LoVo (cell line): Measurements from ENCODE around the gene DNAH11.
"Not testable (repeated sequence)": the region's sequence is repeated elsewhere in the genome, so short reads cannot be mapped to it uniquely, and the experiment has no call there.

Source experiments
- DNase-seq: peaks from one replicate; pipeline ENCODE4 v3.0.0-alpha.2; 2016; ENCODE audit warnings: low spot score

DNAH11 gene

DNA sequence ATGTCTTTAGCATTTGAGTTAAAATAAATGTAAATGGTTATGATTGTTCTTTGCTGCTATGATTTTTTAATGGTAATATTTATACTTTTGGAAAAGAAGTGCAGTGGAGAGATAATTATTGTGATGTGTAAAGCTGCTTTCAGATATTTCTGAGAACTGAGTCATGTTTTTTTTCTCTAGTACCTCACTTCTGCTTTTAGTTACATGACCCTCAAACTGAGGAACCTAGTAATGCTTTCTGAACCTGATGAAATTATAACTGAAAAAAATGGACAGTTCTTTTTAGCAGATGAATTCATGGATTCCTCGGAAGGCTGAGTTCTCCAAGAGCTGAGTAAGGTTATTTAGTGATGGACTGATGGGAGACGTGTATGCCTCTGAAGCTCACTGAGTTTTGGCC is 235.1 kb downstream of the DNAH11 start:
- DNase-seq = no peak

DNA sequence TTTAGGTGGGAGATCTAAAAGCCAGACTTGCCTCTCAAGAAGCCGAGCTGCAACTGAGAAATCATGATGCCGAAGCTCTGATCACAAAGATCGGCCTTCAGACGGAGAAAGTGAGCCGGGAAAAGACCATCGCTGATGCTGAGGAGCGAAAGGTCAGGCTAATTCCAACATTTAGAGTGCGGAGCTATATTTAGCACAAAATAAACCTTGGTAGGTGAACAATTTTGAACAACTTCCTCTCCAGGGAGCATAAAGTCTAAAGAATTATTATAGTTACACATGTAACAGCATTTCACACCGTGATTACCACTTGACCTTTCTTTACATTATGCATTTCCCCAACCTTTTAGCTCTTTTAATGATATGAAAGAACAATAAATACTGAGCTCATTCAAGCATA is 236.1 kb downstream of the DNAH11 start:
- no peak for DNase-seq

DNA sequence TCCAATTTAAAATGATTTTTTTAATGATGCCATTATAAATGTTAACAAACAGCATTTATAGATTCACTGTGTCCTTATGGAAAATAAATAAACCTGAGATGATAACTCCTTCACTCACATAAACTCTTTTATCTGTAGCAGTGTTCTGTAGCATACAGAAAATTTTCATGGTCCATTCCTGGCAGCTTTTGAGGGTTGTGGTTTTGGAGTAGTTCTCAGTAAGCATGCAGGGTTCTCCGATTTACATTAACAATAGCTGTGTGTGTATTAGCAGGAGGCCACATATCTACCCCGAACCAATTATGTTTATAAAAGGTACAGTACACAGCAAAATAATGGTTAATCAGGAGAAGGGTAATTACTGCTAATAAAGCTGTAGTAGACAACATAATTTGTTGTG is 240.2 kb downstream of the DNAH11 start:
- no peak for DNase-seq

DNA sequence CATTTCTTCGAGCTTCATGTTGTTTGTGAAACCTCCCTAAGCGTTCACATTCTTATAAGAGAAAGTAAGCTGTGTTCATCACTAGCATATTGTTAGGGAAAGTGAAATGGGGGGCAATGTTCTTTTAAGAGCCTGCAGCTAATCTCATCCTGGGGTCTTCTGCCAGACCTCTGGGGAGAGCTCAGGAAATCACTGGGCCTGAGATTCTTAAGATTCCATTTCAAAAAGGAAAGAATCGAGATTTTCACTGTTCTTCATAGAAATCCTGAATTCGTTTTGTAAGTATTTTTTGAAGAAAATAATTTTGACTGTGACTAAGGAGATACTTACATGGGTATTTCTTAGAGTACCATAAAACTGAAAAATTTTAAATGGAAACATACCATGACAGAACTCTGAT is 242.2 kb downstream of the DNAH11 start:
- DNase-seq = no peak

DNA sequence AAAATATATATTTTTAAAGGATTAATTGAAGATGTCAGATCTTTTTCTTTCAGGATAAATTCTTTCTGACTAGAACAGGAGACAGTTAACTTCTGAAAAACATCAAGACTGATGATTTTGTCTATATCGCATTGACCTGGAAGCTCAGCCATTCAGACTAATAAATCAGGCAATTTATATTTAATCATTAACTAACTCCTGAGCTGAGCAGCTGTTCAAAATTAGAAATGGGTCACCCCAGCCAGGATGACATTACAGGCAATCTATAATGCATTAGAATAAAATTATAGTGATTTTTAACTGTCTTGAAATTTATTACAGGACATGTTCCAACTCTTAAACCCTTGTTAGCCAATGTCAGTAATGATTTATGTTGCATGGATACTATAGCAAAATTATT is 263.0 kb downstream of the DNAH11 start:
- no peak for DNase-seq

DNA sequence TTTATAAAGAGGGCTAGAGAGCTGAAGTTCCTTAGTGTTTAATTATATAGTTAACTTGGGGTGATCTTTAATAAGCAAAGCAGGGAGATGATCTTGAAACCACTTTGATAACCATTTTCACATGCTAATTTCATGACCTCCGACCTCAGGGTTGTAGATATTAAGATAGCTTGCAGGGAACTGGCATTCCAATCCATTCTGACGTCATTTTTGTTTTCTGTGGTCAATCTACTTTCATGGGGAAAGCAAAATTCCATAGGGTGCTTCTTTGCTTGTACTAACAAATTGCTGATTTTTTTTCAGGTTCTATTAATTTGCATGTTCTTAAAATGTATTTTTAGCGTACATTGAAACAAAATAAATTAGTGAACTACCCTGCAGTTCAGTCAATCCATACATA is 263.5 kb downstream of the DNAH11 start:
- DNase-seq = no peak

DNA sequence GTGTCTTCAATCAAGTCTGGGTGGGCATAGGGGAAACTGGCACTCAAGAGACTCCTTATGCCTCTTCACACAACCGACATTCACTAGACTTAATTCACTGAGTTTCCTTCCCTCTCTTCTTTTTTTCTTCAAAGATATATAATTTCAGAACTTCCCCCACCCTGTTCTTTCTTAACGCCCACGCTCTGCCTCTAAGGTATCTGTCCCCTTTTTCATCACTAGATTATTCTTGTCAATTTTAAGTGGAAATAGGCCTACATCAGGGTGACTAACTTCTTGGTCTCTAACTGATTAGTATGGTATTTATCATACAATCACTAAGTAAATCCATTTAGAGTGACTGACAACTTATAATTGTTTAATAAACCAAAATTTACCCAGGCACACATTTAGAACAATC is 276.2 kb downstream of the DNAH11 start:
- DNase-seq = no peak

DNA sequence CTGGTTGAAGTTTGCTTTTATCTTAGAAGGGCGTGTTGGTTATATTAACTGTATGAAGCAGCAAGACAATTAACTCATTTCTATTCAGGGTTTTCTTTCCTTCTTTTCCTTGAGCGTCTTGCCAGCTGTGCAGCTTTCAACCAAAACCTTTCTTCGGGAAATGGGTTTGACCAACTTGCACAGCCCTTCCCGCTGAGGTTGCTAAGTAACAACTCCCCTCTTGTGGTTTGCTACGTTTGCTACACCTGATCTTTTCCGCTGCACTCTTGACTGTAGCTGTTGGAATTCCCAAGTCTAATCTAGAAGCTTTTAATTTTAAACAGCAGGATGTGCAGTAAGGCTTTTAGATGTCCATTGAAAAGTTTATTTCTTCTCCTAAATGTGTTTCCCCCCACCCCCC is 286.0 kb downstream of the DNAH11 start:
- DNase-seq = no peak

DNA sequence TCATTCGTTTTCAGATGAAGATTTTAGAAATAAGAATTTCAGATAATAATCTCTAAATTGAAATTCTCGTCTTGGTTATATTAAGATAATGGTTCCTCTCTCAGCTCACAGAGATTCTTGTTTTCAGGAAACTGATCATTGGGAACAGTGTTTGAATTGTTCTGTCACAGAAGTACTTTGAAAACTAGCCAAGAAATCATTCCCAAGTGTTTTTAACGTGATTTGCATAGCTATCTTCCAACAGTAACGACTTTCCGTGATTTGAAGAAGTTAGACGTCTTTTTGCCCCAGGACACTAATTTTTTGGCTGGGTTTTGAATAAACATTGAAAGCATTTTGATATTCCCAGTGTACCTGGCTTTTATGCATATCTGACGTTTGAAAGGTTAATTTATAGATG is 286.9 kb downstream of the DNAH11 start:
- no peak for DNase-seq

DNA sequence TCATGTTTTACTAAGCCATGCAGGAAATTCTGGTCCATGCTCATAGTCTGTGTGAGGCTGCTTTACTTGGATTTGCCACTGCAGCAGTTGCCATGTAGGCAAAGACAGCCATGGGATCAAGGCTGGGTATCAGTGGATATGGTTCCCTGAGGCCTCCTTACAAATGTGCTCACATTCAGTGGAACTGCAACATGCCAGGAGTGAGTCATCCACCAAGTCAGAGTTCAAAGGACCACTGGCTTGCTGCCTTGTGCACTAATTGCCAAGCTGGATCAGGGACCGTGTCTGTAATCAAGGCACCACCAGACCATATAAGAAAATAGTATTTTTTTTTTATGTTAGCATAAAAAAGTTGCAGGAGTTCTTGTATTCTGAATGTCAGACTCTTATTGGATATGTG is 301.9 kb downstream of the DNAH11 start:
- peak; percentile 12 for DNase-seq

DNA sequence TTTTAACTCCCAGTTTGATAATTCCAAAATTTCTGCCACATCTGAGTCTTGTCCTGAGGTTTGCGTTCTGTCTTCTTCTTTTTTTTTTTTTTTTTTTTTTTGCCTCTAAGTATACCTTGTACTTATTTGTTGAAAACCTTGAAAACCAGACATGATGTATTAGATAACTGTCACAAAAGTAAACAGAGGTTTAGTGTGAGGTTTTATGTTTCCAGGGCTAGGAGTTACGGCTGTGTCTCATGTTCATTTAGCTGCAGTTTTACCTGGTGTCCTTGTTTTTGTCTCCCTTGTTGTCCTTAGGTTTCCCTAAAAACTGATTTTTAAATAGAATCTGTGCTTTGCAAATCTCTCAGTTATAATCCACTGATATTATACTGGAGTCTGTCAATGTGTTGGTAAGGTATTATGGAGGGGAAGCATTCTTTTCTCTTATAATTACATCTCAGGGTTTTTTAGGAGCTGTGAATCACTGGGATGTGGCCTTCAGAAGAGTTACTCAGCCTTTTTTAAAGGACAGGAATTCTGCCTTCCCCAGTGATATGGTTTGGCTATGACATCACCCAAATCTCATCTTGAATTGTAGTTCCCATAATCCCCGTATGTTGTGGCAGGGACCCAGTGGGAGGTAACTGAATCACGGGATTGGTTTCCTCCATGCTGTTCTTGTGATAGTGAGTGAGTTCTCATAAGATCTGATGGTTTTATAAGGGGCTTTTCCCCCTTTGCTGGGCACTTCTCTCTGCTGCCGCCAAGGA is 307.9 kb downstream of the DNAH11 start:
- no peak for DNase-seq

DNA sequence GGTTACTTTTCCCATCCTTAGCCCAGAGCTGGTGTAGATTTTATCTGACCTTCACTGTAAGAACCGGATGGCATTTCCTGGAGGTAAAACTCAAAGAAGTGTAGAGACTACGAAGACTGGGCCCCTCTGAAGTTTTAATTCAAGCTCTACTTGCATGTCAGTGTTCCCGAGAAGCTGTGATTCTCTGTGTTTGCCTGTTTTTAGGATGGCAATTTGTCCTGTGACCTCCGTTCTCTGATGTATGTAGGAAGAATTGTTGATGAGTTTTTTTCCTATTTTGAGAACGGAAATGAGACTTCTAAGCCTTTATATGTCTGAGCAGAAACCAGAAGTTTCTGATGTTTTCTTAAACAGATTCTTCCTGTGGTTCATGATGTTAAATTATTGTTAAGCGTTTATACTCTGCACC is 308.7 kb downstream of the DNAH11 start:
- no peak for DNase-seq

DNA sequence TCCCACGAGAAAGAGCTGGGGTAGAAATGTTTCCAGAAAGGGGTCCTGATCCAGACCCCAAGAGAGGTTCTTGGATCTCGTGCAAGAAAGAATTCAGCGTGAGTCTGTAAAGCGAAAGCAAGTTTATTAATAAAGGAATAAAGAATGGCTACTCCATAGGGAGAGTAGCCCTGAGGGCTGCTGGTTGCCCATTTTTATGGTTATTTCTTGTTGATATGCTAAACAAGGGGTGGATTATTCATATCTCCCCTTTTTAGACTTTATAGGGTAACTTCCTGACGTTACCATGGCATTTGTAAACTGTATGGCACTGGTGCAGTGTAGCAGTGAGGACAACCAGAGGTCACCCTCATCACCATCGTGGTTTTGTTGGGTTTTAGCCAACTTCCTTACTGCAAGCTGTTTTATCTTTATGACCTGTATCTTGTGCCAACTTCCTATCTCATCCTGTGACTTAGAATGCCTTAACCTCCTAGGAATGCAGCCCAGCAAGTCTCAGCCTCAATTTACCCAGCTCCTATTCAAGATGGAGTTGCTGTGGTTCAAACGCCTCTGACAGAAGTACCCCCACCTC is 322.9 kb downstream of the DNAH11 start:
- DNase-seq = peak; percentile 84

DNA sequence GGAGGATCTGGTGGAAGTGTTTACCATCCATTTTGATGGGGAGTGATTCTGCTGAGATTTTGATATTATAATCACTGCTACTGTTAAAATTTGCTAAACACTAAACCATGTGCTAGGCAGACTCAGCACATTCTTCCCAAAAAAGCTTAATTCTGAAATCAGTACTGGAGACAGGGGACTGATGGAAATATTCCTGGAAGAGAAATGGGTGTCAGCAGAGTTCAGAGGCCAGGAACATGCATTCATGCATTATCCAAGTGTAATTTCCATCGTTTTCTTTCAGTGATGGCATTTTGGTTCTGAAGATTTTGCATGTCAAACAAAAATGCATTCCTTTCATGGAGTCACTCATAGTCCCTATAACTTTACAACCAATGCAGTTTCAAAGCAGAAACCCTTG is 323.9 kb downstream of the DNAH11 start:
- no peak for DNase-seq

DNA sequence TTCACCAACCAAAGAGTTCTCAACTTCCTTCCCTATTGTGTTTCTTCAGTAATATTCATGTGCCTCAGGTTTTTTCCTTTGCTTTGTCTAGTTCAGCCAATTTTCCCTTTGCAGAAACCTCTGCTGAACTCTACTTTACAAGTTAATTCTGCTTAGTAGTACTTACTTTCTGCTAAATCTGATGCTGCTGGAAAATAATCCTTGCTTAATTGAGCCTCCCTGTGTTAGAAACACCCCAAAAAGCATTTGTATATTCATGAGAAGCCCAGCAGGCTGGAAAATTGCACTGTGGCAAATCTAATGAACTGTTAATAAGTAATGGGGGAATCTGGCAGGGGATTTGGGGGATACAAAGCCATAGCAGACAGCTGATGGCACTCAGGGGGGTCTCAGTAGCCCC is 324.4 kb downstream of the DNAH11 start:
- DNase-seq = no peak

DNA sequence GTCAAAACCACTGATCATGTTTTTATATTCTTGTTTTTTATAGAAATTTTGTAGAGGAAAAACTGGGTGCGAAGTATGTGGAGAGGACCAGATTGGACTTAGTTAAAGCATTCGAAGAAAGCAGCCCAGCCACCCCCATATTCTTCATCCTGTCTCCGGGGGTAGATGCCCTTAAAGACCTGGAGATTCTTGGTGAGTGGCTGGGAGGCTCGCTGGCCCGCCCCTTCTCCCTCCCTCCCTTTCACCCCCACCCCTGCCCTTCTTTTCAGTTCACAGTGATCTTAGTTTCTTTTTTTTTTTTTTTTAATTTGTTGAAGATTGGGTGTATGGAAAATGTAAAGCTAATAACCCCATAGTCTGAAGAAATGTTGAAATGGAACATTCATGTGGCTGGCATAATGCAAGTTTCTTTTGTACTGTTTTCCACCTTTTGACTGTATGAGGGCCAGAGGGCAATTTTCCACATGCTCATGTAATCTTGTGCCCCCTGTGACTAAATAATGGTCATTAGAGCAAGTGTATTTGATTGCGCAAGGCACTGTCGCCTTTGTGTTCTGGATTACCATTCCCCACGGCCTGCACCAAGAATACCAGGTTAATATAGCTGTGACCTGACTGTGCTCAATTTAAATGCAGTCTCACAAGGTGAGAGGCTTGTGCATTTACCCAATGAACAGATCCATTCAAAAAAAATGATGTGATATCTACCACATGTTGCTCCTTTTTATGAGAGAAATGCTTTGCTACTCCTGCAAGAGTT is 325.2 kb downstream of the DNAH11 start:
- no peak for DNase-seq

DNA sequence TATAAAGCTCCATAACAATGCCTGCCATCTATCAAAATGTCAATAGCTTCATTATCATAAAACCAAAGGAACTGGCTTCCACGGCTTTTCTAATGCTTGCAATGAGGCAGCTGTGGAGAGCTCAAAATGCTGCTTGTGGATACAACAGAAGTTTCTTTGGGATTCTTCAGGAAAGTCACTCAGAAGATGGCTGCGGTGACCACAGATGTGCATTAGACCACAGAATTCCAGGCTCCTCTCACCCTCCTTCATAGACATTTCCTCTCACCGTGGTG is 325.7 kb downstream of the DNAH11 start:
- DNase-seq = no peak

DNA sequence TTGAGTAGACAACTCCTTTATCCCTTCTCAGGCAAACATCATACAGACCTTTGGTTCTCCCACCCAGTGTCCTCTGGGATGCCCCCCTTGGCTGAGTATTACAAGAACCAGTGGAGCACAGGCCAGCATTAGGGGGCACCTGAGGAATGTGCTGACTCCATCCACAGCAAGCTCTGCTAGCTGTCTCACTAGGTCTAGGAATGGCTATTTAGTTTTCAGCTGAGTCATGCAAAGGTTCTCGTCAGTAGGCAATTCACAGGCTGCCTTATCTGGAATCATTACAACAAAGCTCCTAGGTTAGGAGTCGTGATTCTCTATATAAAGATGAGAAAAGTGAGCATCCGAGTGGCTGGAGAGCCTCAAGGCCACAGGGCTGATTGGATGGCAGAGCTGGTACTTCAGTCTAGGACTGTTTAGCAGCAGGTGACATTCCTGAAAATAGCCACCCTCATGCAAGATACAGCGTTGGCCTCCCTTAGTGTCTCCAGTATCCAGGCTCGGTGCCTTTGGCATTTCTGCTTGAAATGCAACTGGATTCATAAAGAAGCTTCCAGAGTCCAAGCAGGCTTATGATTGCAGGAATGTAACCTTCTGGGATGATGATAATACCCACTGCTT is 327.1 kb downstream of the DNAH11 start:
- DNase-seq = no peak

DNA sequence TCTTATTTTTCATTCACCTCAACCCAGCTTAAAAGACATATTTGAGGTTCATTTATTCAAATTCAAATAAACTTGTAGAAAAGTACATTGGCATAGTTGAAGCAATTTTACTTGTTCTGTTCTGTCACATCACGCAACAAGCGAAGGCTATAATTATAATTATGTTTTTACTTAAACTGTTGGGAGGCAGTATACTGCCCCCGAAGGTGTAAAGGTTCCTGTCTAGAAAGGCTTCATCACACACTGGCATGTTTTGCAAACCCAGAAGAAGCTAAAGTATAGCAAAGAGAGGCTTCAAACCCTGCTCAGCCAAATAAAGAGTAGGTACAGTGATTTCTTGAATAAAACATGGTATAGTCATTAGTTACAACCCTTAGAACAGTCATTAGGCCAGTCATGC is 340.2 kb downstream of the DNAH11 start:
- DNase-seq = no peak

DNA sequence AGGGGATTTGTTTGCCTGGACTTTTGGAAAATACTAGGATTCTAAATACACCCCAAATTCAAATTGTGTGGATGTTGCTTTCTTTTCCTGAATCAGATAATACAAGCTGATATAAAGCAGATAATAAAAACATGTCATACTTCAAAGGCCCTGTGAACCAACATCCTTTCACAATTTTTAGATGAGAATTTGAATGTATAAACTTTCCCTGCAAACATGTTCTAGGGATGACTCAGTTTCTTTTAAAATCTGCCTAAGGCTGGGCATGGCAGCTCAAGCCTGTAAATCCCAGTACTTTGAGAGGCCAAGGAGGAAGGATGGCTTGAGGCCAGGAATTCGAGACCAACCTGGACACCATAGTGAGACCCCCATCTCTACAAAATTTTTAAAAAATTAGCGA is 340.7 kb downstream of the DNAH11 start:
- DNase-seq = not testable (repeated sequence)

DNA sequence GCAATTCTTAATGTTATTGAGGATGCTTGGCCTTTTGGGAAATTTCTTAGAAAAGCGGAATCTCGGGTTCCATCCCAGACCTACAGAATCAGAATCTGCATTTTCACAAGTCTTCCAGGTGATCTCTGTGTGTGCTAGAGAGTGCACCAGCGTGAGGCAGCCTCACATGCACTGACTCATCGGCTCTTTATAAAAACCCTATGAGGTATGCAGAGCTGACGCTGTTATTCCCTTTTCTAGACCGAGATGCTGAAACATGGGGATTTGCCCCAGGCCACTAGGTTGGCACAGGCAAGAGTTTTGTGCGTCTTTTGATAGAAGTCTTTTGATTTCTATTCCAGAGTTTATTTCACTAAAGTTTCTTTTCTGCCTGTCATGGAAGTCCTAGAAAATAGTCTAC is 341.7 kb downstream of the DNAH11 start:
- DNase-seq = no peak

DNA sequence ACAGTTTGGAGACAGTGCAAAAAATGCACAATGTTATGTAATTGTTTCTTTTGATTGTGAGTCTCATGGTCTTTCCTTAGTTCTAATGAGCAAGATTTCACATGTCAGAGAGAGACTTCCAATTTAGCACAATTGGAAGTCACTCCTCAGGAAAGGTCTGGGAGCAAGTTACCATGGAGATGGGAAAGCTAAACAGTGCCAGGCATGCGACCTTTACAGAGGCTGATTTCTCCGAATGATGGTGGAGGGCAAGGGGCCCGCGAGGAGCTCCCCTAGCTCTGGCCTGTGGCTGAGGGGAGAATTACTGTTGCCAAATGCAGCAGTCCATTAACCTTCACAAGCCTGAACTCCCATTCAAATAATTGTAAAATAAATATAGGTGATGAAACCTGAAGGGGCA is 343.6 kb downstream of the DNAH11 start:
- DNase-seq = no peak

DNA sequence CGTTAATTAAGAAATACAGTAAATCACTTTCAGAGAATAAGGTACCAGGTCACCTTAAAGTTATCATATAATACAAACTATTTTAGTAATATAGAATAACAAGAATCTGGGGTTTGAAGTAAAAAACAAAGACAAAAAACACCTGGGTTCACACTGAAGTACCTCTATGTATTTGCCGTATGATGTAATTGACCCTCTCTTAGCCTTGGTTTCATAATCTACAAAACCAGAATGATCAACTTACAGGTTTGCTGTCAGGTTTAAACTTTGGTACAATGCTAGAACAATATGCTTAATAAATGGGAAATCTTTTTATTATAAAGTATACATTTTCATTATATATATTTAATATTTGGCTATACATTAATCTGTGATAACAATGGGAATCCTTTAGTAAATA is 344.5 kb downstream of the DNAH11 start:
- no peak for DNase-seq
